ENCODE results near the gene BCO2.

The BCO2 gene, protein sequence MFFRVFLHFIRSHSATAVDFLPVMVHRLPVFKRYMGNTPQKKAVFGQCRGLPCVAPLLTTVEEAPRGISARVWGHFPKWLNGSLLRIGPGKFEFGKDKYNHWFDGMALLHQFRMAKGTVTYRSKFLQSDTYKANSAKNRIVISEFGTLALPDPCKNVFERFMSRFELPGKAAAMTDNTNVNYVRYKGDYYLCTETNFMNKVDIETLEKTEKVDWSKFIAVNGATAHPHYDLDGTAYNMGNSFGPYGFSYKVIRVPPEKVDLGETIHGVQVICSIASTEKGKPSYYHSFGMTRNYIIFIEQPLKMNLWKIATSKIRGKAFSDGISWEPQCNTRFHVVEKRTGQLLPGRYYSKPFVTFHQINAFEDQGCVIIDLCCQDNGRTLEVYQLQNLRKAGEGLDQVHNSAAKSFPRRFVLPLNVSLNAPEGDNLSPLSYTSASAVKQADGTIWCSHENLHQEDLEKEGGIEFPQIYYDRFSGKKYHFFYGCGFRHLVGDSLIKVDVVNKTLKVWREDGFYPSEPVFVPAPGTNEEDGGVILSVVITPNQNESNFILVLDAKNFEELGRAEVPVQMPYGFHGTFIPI

DNA sequence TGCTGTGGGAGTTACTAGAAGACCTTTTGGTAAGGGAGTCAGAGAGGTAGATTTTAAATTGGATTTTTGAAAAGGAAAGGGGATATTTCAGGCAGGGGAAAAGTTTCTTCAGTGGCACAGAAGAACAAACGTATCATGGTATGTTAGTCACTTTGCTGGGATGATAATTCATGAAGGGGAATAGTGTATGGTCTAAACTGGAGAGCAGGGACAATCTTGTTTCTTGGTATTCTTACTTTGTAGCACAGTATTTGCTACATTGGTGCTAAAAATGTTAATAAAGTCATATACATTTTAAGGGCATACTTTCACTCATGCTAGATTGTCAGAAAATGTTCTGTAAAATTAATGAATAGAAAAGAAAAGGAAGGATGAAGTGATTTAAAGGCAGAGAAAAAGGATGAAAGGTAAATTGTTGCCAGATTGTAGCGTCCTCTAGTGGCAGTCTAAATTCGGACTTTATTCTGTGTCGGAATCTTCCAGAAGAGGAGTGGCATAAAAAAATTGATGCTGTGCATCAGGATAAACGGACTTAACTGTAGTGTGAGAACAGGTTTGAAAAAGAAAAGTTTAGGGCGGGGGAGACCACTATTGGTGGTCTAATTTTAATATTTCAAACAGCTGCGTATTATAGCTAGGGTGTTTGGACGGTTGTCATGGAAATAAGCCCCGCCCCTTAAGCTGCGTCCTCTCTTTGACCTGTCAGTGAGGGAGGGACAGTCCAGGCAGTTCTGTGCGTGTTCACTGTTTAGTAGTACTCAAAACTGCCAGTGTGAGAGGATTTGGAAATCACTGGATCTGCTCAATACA, at the start of gene BCO2:
TSS of gene BCO2 (plus strand) at position 724 of the 810 bp plus-strand sequence. CDS start 90 bp downstream, outside the sequence.
- Histone ChIP-seq H3K4me3 (peak within 1 kb of the TSS in 3 of 7 experiments; percentile 1 to 5 (median 1)), H3K27ac (no peak within 1 kb of the TSS)

DNA sequence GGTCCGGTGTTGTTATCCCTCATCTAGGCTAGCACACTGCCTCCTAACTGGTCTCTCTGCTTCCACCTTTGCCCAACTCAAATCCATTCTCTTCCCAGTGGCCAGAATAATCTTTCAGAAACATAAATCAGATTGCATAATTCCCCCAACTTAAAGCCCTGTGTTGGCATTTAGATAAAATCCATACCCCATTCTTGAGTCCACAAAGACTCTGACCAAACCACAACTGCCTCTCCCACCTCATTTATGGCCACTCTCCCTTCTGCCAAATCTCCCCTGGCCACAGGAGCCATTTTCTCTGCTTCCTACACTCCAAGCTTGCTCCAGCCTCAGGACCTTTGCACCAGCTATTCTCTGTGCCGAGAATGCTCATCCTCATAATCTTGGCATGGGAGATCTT, 48.3 kb upstream of the BCO2 start:
- Histone ChIP-seq H3K4me3 (no peak overlapping the region), H3K27ac (peak overlapping the region in 1 of 21 experiments; percentile 25)

- Histone ChIP-seq H3K27ac (peak overlapping the region in 19 of 21 experiments; percentile 17 to 79 (median 52)), H3K4me3 (no peak overlapping the region)
These were observed 46.7 kb upstream of the BCO2 start for GRCh38 chr11:112128483-112129121.

DNA sequence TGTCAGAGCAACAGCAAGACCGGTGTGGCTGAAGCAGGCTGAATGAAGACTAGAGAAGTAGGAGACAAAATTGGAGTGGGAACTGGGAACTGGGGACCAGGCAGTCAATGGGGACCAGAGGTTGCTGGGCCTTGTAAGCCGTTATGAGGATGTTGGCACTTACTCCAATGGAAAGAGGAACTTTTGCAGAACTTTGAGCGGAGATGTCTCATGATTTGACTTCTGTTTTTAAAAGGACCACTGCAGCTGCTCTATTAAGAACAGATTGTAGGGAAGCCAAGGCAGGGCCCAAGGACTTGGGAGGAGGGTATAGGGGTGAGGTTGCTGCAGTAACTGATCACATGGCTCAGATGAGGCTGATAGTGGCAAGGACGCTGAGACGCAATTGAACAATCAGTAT, 45.7 kb upstream of the BCO2 start:
- Histone ChIP-seq H3K27ac (peak overlapping the region in 16 of 21 experiments; percentile 25 to 79 (median 54)), H3K4me3 (no peak overlapping the region)

DNA sequence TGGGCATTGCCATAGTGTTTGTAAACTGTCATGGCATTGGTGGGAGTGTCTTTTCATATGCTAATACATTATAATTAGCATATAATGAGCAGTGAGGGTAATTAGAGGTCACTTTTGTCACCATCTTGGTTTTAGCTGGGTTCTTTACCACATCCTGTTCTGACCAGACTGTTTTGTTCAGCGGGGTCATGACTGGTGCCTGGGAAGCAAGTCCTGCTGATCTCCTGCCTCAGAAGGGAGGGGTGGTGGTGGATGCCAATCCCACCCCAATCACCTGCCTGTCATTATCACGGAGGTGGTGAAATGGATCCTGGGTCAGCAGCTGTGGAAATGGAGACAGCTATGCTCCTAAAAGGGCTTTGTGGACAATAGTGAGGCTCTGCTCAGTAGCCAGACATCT, 42.6 kb upstream of the BCO2 start:
- no peak overlapping the region for H3K4me3 ChIP-seq
- H3K27ac ChIP-seq, result peak overlapping the region in 6 of 21 experiments; percentile 8 to 68 (median 64)

- Histone ChIP-seq H3K27ac (no peak overlapping the region), H3K4me3 (no peak overlapping the region)
These were observed 40.8 kb upstream of the BCO2 start for GRCh38 chr11:112134473-112134872.

- no peak overlapping the region for H3K4me3 ChIP-seq
These were observed 31.7 kb upstream of the BCO2 start for GRCh38 chr11:112143597-112143996.

GRCh38 chr11:112150517-112150916, 24.8 kb upstream of the BCO2 start:
- Histone ChIP-seq H3K4me3 (no peak overlapping the region), H3K27ac (peak overlapping the region in 1 of 21 experiments; percentile 14)

More at GRCh38 chr11:112143597-112143996, 31.7 kb upstream of the BCO2 start:
- no peak overlapping the region for H3K27ac ChIP-seq

GRCh38 chr11:112156153-112156955, 19.0 kb upstream of the BCO2 start:
- H3K27ac ChIP-seq, result peak overlapping the region in 1 of 21 experiments; percentile 17
- H3K4me3 ChIP-seq, result no peak overlapping the region

- Histone ChIP-seq H3K4me3 (no peak overlapping the region), H3K27ac (peak overlapping the region in 2 of 21 experiments; percentile 56)
These were observed 18.2 kb upstream of the BCO2 start for GRCh38 chr11:112156956-112157766.

- Histone ChIP-seq H3K27ac (peak overlapping the region in 12 of 21 experiments; percentile 1 to 65 (median 46)), H3K4me3 (no peak overlapping the region)
These were observed 15.9 kb upstream of the BCO2 start for GRCh38 chr11:112159098-112160065.

- no peak overlapping the region for H3K4me3 ChIP-seq
These were observed 15.0 kb upstream of the BCO2 start for GRCh38 chr11:112160091-112160848.

DNA sequence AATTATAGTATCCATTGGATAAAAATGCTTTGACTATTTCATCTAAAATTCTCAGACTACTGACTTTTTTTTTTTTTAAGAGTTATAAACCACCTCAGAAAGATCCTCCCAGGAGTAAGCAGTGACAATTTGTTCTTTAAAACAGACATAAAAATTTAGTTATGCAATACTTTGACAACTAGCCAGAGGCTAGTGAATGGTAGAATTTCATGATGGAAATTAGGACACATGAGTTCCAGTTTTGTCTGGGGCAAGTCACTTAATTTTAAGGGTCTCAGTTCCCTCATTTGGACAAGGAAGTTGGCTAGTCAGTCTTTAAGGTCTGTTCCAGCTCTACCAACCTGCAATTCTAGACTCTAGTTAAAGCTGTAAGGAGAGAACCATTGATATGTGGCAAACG, 14.3 kb upstream of the BCO2 start:
- peak overlapping the region in 1 of 7 experiments; percentile 10 for H3K4me3 ChIP-seq
- H3K27ac ChIP-seq, result peak overlapping the region in 7 of 21 experiments; percentile 25 to 79 (median 28)

More at GRCh38 chr11:112160091-112160848, 15.0 kb upstream of the BCO2 start:
- H3K27ac ChIP-seq, result peak overlapping the region in 12 of 21 experiments; percentile 3 to 65 (median 36)

GRCh38 chr11:112162200-112162599, 13.1 kb upstream of the BCO2 start:
- peak overlapping the region in 10 of 21 experiments; percentile 0 to 79 (median 51) for H3K27ac ChIP-seq
- peak overlapping the region in 1 of 7 experiments; percentile 17 for H3K4me3 ChIP-seq

DNA sequence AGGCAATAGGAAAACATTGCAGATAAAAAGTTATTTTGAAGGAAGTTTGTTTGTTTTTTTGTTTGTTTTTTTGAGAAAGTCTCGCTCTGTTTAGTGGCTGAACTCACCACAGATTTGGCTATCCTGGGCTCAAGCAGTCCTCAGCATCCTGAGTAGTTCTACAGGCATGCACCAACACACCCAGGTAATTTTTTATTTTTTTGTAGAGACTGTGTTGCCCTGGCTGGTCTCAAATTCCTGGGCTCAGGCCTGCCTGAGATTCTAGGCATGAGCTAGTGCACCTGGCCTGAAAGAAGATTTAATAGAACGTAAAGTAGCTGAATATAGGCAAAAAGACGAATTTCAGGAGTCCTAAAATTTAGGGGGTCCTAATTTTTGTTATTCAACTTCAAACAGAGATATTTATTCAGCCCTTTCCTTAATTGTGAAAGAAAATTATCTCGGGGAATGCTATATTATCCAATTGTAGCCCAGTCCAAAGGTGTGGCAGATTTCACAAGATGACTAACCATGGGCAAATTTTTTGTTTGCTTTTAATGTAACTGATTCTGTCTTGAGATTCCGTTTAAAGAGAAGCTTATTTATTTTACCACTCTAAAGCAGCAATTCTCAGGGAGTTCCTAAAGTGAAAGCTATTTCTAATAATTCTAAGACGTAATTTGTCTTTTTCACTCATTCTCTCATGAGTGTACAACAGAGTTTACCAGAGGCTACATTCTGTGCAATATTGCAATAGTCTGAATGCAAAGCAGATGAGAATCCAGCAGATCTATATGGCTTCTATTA, 12.4 kb upstream of the BCO2 start:
- H3K4me3 ChIP-seq, result peak overlapping the region; percentile 8 to 39 (median 27)
- H3K27ac ChIP-seq, result peak overlapping the region in 17 of 21 experiments; percentile 0 to 79 (median 47)

All from skin epidermis (tissue), 12 donors.